Skeletal muscle tissue (tissue), 4 donors: Measurements from ENCODE around the gene ANTXRL. TPM values are rescaled to one million over a fixed set of nuclear protein-coding genes. Genes with fewer than 3 reads are reported as not detected.
A peak's percentile ranks its signal among the peaks of the same experiment; 100 is the strongest.
"Not testable (repeated sequence)": the region's sequence is repeated elsewhere in the genome, so short reads cannot be mapped to it uniquely, and the experiment has no call there.

Experiments used
- H3K27ac ChIP-seq: one replicate; pipeline ENCODE4 v1.7.0; 2013; ENCODE audit warnings: mild to moderate bottlenecking, low read depth, low read length, inconsistent platforms
- H3K27me3 ChIP-seq, 3 donors: one replicate each; pipeline ENCODE4 v1.7.0; 2013; ENCODE audit warnings: low read length in 3 of 3; ENCODE audit not compliant: control insufficient read depth in 3 of 3, insufficient read depth in 3 of 3
- H3K36me3 ChIP-seq, 3 donors: one replicate each; pipeline ENCODE4 v1.7.0; 2013; ENCODE audit warnings: low read length in 3 of 3; ENCODE audit not compliant: control insufficient read depth in 3 of 3, insufficient read depth in 3 of 3
- H3K4me1 ChIP-seq, 3 donors: one replicate each; pipeline ENCODE4 v1.7.0; 2013; ENCODE audit warnings: low read length in 3 of 3, mild to moderate bottlenecking in 3 of 3; ENCODE audit not compliant: control insufficient read depth in 3 of 3, insufficient read depth in 3 of 3
- H3K4me3 ChIP-seq, 3 donors: one replicate each; pipeline ENCODE4 v1.7.0; 2013; ENCODE audit warnings: low read length in 3 of 3
- H3K9ac ChIP-seq, 3 donors: one replicate each; pipeline ENCODE4 v1.7.0; 2013; ENCODE audit warnings: low read length in 3 of 3, mild to moderate bottlenecking in 3 of 3, moderate library complexity in 2 of 3, low read depth in 1 of 3
- H3K9me3 ChIP-seq, 3 donors: one replicate each; pipeline ENCODE4 v1.7.0; 2013; ENCODE audit warnings: low read length in 3 of 3; ENCODE audit not compliant: control insufficient read depth in 3 of 3
- total RNA-seq: library from RNA; depleted of rRNA; stranded (reverse); fragments of >200 nt; gene quantifications from one replicate; pipeline ENCODE4 v1.2.3, GENCODE V29; 2014
- donor health status: Osteomylitis.

The ANTXRL gene
- total RNA-seq, 1 donor from 2014 or later: not detected

- no peaks in the 10 kb centered on the region for H3K4me1 ChIP-seq
- peaks cover 0 to 6% (median 0%) of the 10 kb centered on the region in 3 donors for H3K27me3 ChIP-seq
- no peaks in the 10 kb centered on the region for H3K9me3 ChIP-seq
- no peak overlapping the region for H3K4me3 ChIP-seq
- no peaks in the 10 kb centered on the region for H3K36me3 ChIP-seq
- H3K27ac ChIP-seq: no peak overlapping the region
- H3K9ac ChIP-seq: no peak overlapping the region
Observed at GRCh38 chr10:46273506-46274477, 13.0 kb upstream of the ANTXRL start.

GRCh38 chr10:46277840-46278239, 9.0 kb upstream of the ANTXRL start:
- peaks cover 0 to 3% (median 0%) of the 10 kb centered on the region in 3 donors for H3K4me1 ChIP-seq
- no peak overlapping the region for H3K9ac ChIP-seq
- no peaks in the 10 kb centered on the region for H3K9me3 ChIP-seq
- H3K27me3 ChIP-seq: peaks cover 0 to 3% (median 0%) of the 10 kb centered on the region in 3 donors
- H3K27ac ChIP-seq: no peak overlapping the region
- H3K4me3 ChIP-seq: no peak overlapping the region
- H3K36me3 ChIP-seq: no peaks in the 10 kb centered on the region

GRCh38 chr10:46282421-46282831, 4.4 kb upstream of the ANTXRL start:
- not testable (repeated sequence) for H3K36me3 ChIP-seq, H3K27ac ChIP-seq, H3K9me3 ChIP-seq, H3K27me3 ChIP-seq
- peak overlapping the region in 1 of 3 donors; percentile 50 for H3K9ac ChIP-seq
- H3K4me3 ChIP-seq: peak overlapping the region; percentile 38 to 68 (median 61)
- H3K4me1 ChIP-seq: peaks cover 6 to 12% (median 8%) of the 10 kb centered on the region in 3 donors

- Histone ChIP-seq H3K4me1 (peaks cover 6 to 12% (median 8%) of the 10 kb centered on the region in 3 donors), H3K36me3 (no peaks in the 10 kb centered on the region), H3K27ac (no peak overlapping the region), H3K9ac (peak overlapping the region in 1 of 3 donors; percentile 50), H3K9me3 (no peaks in the 10 kb centered on the region), H3K27me3 (no peaks in the 10 kb centered on the region), H3K4me3 (peak overlapping the region; percentile 38 to 68 (median 61))
Observed at GRCh38 chr10:46282842-46283574, 3.8 kb upstream of the ANTXRL start.

GRCh38 chr10:46283580-46284285, 3.1 kb upstream of the ANTXRL start:
- Histone ChIP-seq H3K9me3 (no peaks in the 10 kb centered on the region), H3K4me3 (peak overlapping the region; percentile 72 to 78 (median 77)), H3K27me3 (no peaks in the 10 kb centered on the region), H3K36me3 (no peaks in the 10 kb centered on the region), H3K27ac (no peak overlapping the region), H3K9ac (peak overlapping the region in 1 of 3 donors; percentile 81), H3K4me1 (peaks cover 6 to 12% (median 8%) of the 10 kb centered on the region in 3 donors)

- Histone ChIP-seq H3K4me3 (peak overlapping the region; percentile 72 to 78 (median 77)), H3K9ac (peak overlapping the region; percentile 65 to 81 (median 67)), H3K4me1 (peaks cover 6 to 12% (median 8%) of the 10 kb centered on the region in 3 donors), H3K36me3 (no peaks in the 10 kb centered on the region), H3K9me3 (no peaks in the 10 kb centered on the region), H3K27me3 (no peaks in the 10 kb centered on the region), H3K27ac (no peak overlapping the region)
Observed at GRCh38 chr10:46284286-46285229, 2.2 kb upstream of the ANTXRL start.

GRCh38 chr10:46285300-46285699, 1.5 kb upstream of the ANTXRL start:
- Histone ChIP-seq H3K9me3 (no peaks in the 10 kb centered on the region), H3K27ac (no peak overlapping the region), H3K9ac (peak overlapping the region in 2 of 3 donors; percentile 67 to 81), H3K4me1 (peaks cover 6 to 12% (median 8%) of the 10 kb centered on the region in 3 donors), H3K4me3 (peak overlapping the region in 2 of 3 donors; percentile 72 to 78), H3K36me3 (no peaks in the 10 kb centered on the region), H3K27me3 (no peaks in the 10 kb centered on the region)

- Histone ChIP-seq H3K27me3 (no peaks in the 10 kb centered on the region), H3K36me3 (no peaks in the 10 kb centered on the region), H3K9ac (no peak overlapping the region), H3K27ac (no peak overlapping the region), H3K9me3 (peaks cover 0 to 2% (median 0%) of the 10 kb centered on the region in 3 donors), H3K4me1 (peaks cover 6 to 12% (median 8%) of the 10 kb centered on the region in 3 donors), H3K4me3 (no peak overlapping the region)
Observed at GRCh38 chr10:46285966-46286620, 704 bp upstream of the ANTXRL start.
